ENCODE results near the gene GFRA1.

- TF ChIP-seq, protein P1, sequence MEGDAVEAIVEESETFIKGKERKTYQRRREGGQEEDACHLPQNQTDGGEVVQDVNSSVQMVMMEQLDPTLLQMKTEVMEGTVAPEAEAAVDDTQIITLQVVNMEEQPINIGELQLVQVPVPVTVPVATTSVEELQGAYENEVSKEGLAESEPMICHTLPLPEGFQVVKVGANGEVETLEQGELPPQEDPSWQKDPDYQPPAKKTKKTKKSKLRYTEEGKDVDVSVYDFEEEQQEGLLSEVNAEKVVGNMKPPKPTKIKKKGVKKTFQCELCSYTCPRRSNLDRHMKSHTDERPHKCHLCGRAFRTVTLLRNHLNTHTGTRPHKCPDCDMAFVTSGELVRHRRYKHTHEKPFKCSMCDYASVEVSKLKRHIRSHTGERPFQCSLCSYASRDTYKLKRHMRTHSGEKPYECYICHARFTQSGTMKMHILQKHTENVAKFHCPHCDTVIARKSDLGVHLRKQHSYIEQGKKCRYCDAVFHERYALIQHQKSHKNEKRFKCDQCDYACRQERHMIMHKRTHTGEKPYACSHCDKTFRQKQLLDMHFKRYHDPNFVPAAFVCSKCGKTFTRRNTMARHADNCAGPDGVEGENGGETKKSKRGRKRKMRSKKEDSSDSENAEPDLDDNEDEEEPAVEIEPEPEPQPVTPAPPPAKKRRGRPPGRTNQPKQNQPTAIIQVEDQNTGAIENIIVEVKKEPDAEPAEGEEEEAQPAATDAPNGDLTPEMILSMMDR (IDR thresholded peaks at IDR 0.05): no peak
- TF ChIP-seq FOXS1 (CRISPR knock-in tag; IDR thresholded peaks at IDR 0.05): no peak
- no peak for TF ChIP-seq FOSL2 (IDR thresholded peaks at IDR 0.05)
- no peak for TF ChIP-seq FOSL2 (CRISPR knock-in tag; IDR thresholded peaks at IDR 0.05)
- TF ChIP-seq POLR2A (IDR thresholded peaks at IDR 0.05; ENCODE audit: low read length): no peak
- TF ChIP-seq EP300 (IDR thresholded peaks at IDR 0.05): no peak
- no peak for TF ChIP-seq HOXB5 (CRISPR knock-in tag; IDR thresholded peaks at IDR 0.05)
Measured at GRCh38 chr10:116304923-116305322, 31.9 kb upstream of the GFRA1 start.
